ENCODE results near the gene ACTN1.

Gene ACTN1

DNA sequence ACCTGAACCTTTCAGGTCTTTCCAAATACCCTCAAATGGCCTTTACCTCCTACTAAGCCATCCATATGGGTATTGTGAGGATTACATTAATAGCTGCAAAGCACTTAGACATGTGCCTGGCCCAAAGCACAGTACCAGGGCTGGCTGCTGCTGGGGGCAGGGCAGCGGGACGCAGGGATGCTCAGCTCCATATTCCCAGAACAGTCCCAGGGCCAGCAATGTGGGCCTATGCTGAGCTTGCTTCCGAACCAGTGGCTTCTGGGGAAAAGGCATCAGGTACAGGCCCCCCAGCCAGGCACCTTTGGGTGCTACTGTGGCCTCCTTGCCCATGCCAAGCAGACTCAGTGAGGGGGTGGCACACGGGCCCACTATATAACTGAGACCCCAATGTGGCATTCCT, 10.4 kb downstream of the ACTN1 start:
- DNase-seq, result peak; percentile 17

DNA sequence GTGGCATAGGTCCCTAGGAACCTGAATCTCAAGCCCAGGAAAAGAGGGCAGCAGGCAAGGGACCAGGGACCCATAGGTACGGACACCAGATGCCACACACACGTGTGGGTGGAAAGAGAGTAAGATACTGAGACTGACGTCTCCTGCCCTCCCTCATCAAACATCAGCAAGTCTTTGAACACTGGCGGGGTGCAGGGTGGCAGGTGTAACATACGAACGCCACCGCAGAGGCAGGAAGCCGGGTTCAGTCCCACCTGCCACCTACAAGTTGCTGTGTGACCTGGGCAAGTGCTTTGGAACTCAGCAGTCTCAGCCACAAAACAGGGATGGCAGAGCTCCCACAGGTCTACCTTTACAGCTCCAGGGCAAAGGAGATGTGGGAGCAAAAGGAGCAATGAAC, 11.1 kb downstream of the ACTN1 start:
- no peak for DNase-seq

DNA sequence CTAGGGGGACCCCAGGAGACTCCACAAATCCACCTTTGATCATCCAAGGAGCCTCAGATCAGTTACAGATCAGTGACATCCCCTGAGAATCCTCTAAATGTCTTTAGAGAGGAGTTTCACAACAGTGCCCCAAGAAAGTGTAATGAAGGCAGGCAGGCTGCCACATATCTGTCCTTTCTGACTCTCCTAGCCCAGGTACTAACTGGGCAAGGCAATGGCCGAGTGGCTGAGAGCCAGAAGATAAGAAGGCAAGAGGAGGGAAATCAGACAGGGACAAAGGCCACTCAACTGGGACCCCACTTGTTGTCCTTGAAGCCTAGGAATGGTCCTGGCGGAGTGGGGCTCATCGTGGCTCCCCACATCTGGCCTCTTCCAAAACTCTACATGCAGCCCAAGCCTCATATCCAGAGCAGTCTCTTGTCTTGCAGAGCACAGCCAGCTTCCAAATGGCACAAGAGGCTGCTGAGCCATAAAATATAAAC, 11.6 kb downstream of the ACTN1 start:
- no peak for DNase-seq

DNA sequence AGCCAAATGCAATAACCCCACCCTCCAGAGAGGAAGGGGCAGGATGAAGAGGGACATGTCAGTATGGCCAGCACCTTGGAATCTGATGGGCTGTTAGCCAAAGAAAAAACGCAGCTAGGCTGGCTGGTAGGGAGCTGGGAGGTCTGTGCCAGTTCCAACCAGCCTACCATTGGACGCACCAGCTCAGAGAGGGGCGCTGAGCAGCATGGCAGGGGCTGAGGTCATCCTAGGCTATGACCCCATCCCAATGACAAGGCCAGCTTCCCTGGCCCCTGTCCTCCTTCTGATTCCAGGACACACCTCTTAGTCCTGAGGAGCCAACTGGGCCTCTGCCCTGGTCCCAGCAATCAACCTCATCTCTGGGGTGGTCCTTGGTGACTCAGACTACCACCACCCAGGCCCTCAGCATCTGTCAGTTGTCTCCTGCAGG, 12.2 kb downstream of the ACTN1 start:
- DNase-seq, result no peak

DNA sequence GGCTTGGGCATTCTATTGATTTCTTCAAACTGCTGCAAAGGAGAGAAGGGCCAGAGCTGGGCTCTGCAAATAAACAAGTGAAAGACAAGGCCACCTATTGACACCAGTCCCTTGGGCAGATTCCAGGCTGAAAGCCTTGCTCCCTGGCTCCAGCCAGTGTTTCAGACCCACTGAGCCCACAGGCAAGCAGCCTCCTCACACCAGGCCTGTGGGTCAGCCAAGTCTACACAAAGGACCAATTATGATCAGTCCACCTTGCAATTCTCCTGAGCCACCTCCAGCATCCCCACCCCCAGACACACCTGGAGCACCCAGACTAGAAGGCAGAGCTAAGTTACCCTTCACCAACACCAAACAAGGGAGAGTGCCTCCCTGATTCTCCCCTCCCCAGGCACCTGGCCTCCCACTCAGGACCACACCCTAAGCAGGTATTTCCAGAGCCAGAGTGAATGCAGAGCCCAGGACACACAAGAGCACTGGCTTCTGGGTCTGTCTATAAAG, 13.8 kb downstream of the ACTN1 start:
- DNase-seq, result no peak

DNA sequence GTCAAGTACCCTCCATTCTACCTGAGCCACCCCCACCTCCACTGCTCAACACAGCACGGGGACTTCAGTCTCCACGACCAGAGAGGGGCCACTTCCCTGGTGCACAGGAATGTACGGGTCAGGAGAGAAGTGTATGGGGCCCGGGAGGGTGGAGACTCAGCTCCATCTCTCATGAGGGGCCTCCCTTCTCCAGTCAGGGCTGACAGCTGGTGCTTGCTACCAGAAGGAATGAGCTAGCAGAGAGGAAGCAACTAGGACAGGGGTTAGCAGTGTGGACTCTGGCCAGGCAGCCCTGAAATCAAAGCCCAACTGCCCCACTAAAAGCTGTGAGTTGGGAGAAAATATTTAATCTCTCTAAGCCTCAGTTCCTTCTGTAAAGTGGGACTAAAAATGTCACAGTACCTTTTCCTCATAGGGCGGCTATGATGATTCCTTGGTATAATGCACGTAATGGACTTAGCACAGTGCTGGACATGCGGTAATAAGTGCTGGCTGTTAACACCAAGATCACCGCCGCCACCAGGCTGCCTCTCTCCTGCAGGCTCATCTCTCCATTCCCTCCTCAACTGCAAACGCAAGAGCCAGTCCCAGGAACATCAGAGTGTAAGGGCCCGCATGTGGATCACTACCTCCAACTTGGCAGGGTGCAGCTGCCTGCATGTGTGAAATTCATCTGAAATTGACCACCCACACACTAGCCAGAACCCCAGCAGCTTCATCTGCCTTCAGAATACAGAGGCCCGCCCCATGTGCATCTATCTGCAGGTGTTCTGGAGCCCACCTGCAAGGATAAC, 14.6 kb downstream of the ACTN1 start:
- no peak for DNase-seq

DNA sequence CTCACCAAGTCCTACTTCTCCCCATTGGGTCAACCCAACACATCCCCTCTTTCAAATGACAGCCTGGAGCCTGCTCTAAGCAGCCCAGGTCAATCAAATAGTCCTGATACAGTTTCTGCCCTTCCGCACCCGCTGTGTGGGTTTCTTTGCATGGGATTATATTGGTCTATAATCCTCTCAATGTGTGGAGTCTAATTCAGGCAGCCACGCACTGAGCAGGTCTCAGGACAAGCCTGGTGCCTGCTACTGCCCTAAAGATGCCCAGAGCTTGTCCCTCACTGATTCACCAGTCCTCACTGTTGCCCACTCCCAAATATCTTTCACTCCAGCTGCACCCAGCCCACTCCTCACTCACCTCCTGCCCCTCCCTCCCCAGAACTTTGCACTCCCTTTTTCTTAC, 16.4 kb downstream of the ACTN1 start:
- DNase-seq, result no peak

DNA sequence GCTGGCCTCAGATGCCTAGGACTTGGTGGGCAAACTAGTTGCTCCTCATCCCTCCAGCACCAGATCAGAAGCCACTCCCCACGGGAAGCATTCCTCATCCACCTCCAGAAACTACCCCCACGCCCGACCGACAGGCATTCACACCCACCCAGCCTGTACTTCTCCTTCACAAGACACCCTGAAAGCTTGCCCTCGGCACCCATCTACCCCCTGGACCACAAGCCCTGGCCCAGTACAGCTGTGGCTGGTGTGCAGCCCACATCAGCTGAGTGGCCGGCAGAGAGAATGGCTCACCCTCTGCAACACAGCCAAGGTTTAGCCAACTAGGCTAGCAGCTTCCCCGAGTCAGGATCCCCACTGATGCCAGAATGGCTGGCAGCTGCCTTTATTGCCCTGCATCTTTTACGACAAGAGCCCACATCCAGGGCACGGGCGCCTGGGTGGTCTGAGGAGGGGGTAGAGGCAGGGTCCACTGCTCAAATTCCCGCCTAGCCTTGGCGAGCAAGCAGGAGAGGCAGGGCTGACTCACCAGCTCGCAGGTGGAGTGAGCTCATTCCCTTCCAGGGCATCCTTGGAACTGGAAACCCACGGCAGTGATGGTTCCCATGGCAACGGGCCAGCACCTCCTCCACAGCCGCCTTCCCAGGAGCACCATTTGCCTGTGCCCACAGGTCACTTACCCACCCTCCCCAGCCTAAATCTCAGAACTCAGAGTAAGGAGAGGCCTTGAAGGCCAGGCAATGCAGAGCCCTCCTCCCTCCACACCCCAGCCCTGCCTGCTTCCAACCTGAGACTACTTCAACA, 17.1 kb downstream of the ACTN1 start:
- peak; percentile 10 for DNase-seq

DNA sequence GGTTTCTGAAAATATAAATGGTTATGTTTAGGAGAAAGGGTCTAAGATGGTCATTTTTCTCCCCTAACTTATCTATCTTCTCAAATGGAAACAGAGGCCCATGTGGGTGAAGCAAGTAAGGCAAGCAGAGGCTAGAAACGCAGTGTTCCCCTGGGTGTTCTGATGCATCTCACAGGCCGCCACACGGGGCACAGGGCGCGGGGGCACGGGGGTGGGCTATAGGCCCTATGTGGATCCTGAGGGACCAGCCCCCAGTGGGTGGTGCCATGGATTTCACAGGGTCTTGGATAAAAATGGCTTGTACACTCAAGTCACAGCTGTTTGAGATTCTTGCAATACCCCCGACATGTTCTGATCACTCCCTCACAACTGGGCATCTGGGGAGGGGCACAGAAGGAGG, 17.7 kb downstream of the ACTN1 start:
- no peak for DNase-seq

DNA sequence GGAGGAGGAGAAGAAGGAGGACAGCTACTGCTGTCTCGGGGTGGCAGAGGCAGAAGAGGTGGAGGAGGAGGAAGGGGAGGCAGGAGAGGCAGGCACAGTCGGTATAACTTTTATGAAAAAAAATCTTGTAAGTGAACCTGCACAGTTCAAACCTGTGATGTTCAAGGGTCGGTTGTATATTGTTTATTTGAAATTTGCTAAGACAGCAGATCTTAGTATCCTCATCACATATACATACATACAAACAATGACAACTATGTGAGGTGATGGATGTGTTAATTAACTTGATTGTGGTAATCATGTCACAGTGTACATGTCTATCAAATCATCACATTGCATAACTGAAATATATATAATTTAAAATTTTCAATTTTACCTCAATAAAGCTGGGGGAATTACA, 19.0 kb downstream of the ACTN1 start:
- DNase-seq, result no peak

DNA sequence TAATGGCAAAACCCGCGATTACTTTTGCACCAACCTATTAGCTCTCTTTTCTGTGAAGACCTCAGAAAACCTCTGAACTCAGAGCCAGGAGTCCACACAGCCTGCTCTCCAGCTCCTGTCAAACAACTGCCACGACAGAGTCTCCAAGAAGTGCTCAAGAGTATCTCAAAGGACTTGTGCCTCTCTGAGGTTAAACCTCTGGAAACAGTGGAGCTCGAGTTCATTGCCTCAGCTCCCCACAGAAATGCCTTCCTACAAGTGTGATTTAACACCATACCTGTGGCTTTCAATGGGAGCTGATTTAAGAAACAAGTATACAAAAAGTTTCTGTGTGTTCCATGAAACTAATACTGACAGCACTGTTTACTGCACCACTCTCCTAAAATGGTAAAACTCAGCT, 20.1 kb downstream of the ACTN1 start:
- no peak for DNase-seq

DNA sequence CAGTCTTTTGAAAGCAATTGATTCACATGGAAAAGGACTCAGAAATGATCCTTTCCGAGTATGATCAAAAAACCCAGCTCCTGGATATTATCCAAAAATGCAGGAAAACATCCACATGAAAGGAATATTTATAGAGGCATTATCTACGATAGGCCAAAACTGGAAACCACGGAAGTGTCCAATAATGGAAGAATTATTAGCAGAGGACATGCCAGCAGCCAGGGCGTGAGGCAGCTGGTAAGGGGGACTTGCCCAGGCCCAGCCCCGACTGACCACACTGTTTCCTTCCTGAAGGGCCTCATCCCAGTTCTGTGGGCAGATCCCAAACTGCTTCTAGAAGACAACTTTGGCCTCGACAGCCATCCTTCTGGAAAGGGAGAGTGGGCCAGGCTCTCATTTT, 20.5 kb downstream of the ACTN1 start:
- DNase-seq, result no peak

DNA sequence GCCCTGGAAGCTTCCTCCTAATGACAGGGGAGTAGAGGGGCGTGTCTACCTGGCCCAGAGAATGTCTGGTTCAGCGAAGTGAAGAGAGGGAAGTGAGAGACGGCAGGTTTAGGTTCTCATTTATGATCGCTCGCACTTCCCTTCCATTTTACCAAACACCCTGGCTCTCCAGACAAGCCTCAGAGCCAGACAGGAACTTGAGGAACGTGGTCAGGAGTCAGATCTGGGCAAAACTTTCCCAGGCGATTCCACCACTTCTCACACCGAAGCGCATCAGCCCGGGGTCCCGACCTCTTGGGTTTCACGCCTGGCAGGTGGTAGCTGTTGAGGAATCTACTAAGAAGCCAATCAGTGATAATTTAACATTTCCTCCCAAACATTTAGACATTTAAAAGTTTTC, 21.3 kb downstream of the ACTN1 start:
- no peak for DNase-seq

DNA sequence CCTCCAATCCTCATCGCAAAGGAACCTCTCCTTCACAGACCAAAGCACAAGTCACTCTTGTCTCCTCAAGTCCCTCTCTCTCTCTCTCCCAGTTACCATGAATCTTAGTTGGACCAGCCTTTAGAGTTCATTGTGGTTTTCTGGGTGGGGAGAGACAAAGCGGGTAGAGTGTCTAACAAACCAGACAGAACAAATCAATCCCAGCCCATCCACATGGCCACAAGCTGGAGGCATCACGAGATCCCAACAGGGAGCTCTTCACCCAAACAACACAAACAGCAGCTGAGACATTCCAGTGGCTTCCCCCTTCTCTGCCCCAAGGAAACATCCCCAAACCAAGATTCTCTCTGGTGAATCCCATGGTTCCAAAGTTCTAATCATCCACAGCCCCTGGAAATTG, 22.4 kb downstream of the ACTN1 start:
- no peak for DNase-seq

DNA sequence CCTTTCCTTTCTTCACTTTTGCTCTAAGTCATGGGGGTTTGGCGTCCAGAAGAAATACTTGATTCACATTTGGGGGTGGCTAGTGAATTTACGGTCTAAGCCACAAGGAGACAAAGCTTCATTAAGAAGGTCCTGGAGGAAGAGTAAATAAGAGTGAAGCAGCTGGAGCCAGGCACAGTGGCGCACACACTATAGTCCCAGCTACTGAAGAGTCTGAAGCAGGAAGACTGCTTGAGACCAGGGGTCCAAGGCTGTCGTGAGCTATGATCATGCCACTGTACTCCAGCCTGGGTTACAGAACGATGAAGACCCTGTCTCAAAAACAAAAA, 23.3 kb downstream of the ACTN1 start:
- no peak for DNase-seq

DNA sequence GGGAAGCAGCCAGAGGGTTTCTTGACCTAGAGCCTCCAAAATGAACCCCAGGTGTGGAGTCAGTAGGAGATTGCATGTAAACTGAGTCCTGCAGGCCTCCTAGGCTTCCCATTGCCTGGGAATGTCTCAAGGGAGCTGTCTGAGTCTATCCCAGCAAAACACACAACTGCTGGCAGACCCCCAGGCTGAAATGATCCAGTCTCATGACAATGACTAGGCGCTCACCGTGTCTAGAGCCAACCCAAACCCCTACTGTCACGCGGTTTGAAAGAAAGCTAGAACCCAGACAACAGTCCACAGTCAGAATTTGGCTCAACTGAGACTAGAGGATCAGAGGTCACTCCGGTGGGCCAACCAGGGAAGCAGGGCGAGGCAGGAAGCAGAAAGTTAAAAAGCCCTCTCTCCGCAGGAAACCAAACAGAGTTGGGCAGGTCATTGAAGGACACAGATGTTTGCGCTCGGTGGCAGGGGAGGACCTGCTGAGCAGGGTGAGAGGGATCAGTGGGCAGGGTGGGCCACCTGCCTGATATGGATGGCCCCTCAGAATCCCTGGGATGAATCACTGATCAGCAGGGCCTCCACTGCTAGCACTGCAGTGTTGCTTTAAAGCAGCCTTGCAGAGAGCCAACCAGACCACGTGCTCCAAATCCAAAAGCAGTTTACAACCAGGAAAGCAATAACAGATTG, 23.8 kb downstream of the ACTN1 start:
- DNase-seq, result no peak

DNA sequence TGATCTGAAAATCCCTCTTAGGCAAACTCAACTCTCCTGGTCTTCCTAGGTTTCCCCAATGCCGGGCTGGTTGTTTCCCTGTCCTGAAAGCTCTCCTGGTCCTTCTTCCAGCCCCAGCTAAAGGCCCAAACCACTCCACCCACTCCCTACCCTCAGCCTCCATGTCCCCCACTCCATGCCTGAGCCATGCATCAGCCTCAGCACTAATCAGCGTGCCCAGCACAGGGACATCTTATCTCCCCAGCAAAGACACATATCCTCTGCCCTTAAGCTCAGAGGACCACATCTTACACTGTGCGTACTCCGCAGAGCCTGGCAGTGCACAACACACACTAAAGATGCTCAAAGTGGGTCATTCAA, 25.9 kb downstream of the ACTN1 start:
- DNase-seq, result no peak

DNA sequence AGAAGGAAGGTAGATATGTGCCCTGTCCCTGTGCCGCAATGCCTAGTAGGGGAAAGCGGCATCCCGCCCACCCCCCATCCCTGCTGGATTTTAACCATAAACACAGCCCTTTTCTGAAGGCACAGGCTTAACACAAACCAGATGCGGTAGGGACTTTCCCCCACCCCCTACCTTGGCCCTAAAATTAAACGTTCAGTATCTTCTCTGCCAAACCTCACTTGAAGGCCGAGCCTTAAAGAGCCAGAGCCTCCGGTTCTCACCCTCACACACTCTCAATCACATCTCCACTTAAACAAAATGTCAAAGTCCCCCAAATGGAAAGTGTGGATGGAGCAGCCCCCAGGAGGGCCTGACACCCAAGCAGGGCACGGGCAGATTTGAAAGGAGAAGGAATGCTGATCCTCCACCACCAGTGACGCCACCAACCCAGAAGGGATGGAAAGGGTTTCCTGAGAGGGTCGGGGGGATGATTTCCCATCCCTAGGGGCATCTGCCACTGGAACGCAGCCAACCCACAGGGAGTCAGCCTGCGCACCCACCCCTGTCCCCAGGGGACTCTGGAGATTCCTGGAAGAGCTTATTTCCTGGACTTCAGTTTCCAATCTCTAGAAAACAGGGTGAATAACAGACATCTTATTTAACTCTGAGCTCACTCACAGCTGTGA, 26.4 kb downstream of the ACTN1 start:
- DNase-seq, result peak; percentile 39

DNA sequence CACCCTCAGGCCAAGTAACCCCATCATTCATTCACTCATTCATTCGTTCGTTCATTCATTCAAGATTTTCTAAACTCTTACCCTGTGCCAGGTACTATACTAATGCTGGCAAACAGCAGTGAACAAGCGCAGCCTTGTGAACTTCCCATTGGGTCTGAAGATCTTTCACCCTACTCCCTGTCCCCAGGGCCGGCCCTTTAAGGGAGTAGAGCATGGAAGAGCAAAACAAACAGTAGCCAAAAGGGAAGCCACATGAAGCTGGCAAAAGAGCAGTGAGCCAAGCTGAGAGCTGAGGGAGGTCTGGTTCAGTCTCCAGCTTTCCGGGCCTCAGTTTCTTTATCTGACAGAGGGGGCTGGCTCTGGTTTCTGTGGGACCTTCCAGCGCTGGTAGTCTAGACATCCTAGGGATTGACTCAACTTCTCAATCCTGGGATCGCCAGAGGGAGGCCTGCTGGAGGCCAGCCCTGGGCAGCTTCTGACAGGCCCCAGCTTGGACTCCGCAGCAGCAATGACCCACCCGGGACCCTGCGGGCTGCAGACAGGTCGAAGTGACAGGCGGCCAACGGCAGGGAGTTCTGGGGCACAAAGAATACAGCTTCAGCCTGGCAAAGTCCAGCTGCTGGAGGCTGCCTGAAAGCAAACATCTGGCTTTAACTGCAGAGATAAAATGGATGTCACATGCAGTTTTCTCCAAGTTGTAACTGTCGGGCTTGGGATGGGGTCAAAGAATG, 27.1 kb downstream of the ACTN1 start:
- no peak for DNase-seq

DNA sequence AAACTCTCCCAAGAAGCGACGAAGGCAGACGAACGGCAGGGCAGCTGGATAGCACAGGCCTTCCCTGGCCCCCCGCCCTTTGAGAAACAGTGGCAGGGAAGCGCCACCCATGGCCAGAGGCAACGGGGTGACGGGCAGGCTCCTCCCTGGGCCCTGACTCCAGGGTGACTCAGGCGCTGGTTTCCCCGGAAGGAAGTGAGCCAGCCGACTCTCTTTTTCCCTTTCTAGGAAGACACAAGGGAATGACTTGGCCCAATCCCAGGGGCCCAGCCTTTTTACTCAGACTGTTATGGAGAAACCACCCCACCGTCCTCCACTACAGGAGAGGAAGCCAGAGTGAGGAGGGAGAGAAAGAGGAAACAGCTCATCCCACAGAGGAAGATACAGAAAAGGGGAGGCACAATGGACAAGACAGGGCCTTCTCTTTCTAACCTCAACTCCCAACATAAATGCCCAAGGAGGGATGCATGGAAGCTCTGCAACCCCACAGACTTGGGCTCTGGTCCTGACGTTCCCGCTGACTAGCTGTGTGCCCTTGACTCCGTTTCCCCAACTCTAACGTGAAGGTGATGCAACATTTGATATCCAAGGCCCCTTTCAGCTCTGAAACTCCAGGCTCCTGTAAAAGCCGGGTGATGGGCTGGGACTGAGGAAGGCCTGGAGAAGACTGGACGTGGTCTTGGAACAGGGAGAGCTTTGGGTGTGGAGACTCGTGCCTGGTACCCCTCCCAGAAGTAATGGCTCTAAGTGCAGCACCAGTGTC, 27.9 kb downstream of the ACTN1 start:
- no peak for DNase-seq

DNA sequence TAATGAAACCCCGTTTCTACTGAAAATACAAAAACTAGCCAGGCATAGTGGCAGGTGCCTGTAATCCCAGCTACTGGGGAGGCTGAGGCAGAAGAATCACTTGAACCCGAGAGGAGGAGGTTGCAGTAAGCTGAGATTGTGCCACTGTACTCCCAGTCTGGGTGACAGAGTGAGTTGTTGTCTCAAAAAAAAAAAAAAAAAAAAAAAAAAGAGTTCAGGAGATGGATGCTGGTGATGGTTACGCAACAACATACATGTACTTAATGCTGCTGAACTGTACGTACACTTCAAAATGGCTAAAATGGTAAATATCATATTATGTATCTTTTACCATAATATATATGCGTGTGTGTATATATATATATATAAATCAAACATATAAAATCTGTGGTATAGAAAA, 29.0 kb downstream of the ACTN1 start:
- DNase-seq, result no peak

DNA sequence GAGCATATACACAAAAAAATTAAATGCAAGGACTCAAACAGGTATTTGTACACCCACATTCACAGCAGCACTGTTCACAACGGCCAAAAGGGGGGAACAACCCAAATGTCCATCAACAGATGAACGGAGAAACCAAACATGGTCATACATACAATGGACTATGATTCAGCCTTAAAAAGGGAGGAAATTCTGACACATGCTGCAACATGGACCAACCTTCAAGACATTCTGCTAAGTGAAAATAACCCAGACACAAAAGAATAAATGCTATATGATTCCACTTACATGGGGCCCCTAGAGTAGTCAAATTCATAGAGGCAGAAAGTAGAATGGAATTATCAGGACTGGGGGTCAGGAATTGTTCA, 29.5 kb downstream of the ACTN1 start:
- no peak for DNase-seq

Measured in NCI-H524 treated with DMSO at 0.1 percent for 48 hours (cell line).